ENCODE data around the gene PLEKHA8. TPM values are rescaled to one million over a fixed set of nuclear protein-coding genes. Genes with fewer than 3 reads are reported as not detected.

Gene PLEKHA8
- total RNA-seq, 4 donors from 2014 or later, result 6.6 to 16.4 (median 13.1) TPM

GRCh38 chr7:30133736-30134610 is 105.8 kb downstream of the PLEKHA8 start:
- in situ Hi-C loops (cut with MboI; ENCODE audit: low pct_ligation_motif_present in 1 of 4, low pct_unique_long_range_greater_than_20kb in 1 of 4, low sequenced_read_pairs in 3 of 4), result no loop called here
- no peak for TF ChIP-seq EP300 (IDR thresholded peaks at IDR 0.05; ENCODE audit: low read depth)
- TF ChIP-seq POLR2AphosphoS5 (IDR thresholded peaks at IDR 0.05), result no peak
- peak in 1 of 5 experiments; percentile 9 for TF ChIP-seq CTCF (IDR thresholded peaks at IDR 0.05)
- no peaks in the 10 kb centered on the region for H3K9me3 ChIP-seq
- no peaks in the 10 kb centered on the region for H3K36me3 ChIP-seq
- peak overlapping the region; percentile 40 to 98 (median 77) for H3K4me3 ChIP-seq
- no peak for DNase-seq
- no peaks in the 10 kb centered on the region for H3K27me3 ChIP-seq
- 35 to 46% methylated on average over 8 to 13 of the region's 13 CpGs for WGBS, 2 donors (ENCODE audit: low coverage in 1 of 2)
- peaks cover 4 to 17% (median 8%) of the 10 kb centered on the region in 4 donors for H3K4me1 ChIP-seq
- H3K27ac ChIP-seq, result peak overlapping the region; percentile 92 to 95 (median 93)
- intact Hi-C loops (cut with DNase I; ENCODE audit: low total_unique reads), result no loop called here

GRCh38 chr7:30134611-30135300 is 106.5 kb downstream of the PLEKHA8 start, which contains the start of gene MTURN:
TSS of gene MTURN (plus strand) at chr7:30134986. CDS start at chr7:30135137, 151 bp downstream.
- H3K27ac ChIP-seq, result peak within 1 kb of the TSS; percentile 92 to 95 (median 93)
- peak in 1 of 5 experiments; percentile 2 for TF ChIP-seq CTCF (IDR thresholded peaks at IDR 0.05)
- TF ChIP-seq POLR2AphosphoS5 (IDR thresholded peaks at IDR 0.05), result peak in 1 of 3 donors; percentile 9
- TF ChIP-seq POLR2A (IDR thresholded peaks at IDR 0.05), result no peak
- no peak for TF ChIP-seq EP300 (IDR thresholded peaks at IDR 0.05; ENCODE audit: low read depth)
- in situ Hi-C loops (cut with MboI; ENCODE audit: low pct_ligation_motif_present in 1 of 4, low pct_unique_long_range_greater_than_20kb in 1 of 4, low sequenced_read_pairs in 3 of 4) (no loop called here), intact Hi-C loops (cut with DNase I; ENCODE audit: low total_unique reads) (no loop called here)
- H3K36me3 ChIP-seq, result no peaks in the 10 kb centered on the region
- H3K4me1 ChIP-seq, result peaks cover 4 to 17% (median 8%) of the 10 kb centered on the region in 4 donors
- WGBS, 2 donors (ENCODE audit: low coverage in 1 of 2), result 0% methylated on average over 25 of the region's 99 CpGs; no CpG with 5 or more reads in 1 of the 2 donors
- peak; percentile 92 for DNase-seq
- H3K9me3 ChIP-seq, result no peaks in the 10 kb centered on the region
- H3K4me3 ChIP-seq, result peak within 1 kb of the TSS; percentile 61 to 98 (median 77)
- no peaks in the 10 kb centered on the region for H3K27me3 ChIP-seq

GRCh38 chr7:30135301-30136116 is 107.3 kb downstream of the PLEKHA8 start:
- H3K36me3 ChIP-seq, result no peaks in the 10 kb centered on the region
- peaks cover 4 to 17% (median 8%) of the 10 kb centered on the region in 4 donors for H3K4me1 ChIP-seq
- peak; percentile 63 for DNase-seq
- TF ChIP-seq POLR2A (IDR thresholded peaks at IDR 0.05) (no peak), CTCF (IDR thresholded peaks at IDR 0.05) (no peak), POLR2AphosphoS5 (IDR thresholded peaks at IDR 0.05) (peak in 1 of 3 donors; percentile 11)
- intact Hi-C loops (cut with DNase I; ENCODE audit: low total_unique reads) (no loop called here), in situ Hi-C loops (cut with MboI; ENCODE audit: low pct_ligation_motif_present in 1 of 4, low pct_unique_long_range_greater_than_20kb in 1 of 4, low sequenced_read_pairs in 3 of 4) (no loop called here)
- no peaks in the 10 kb centered on the region for H3K27me3 ChIP-seq
- no peaks in the 10 kb centered on the region for H3K9me3 ChIP-seq
- H3K4me3 ChIP-seq, result peak overlapping the region; percentile 61 to 98 (median 77)
- WGBS, 2 donors (ENCODE audit: low coverage in 1 of 2), result 0% methylated on average over 47 of the region's 93 CpGs; no CpG with 5 or more reads in 1 of the 2 donors
- H3K27ac ChIP-seq, result peak overlapping the region; percentile 92 to 95 (median 93)

Data from transverse colon (tissue), 4 donors.